Measurements from ENCODE around the gene SNX5. TPM values are rescaled to one million over a fixed set of nuclear protein-coding genes. Genes with fewer than 3 reads are reported as not detected.

SNX5 gene
- total and polyA plus RNA-seq, 2 of the 13 experiments (the other 11 are each of a cell fraction or from before 2014, with no cell fraction given): 664 to 1,040 TPM

- TF ChIP-seq ZNF460 (CRISPR knock-in tag; IDR thresholded peaks at IDR 0.05; ENCODE audit: borderline replicate concordance) (no peak), ETV6 (CRISPR knock-in tag; conservative IDR thresholded peaks at IDR 0.05) (0 out of 2 replicates have a peak, but pooled peaks have one; percentile 60), ZNF644 (CRISPR knock-in tag; IDR thresholded peaks at IDR 0.05; ENCODE audit: low read depth) (no peak), PHB2 (IDR thresholded peaks at IDR 0.05; ENCODE audit: partially characterized antibody) (no peak), KLF6 (CRISPR knock-in tag; IDR thresholded peaks at IDR 0.05) (0 out of 2 replicates have a peak, but pooled peaks have one; percentile 15), AGO1 (IDR thresholded peaks at IDR 0.05; ENCODE audit: low read depth, low read length, poor library complexity, severe bottlenecking) (no peak), ZNF570 (CRISPR knock-in tag; IDR thresholded peaks at IDR 0.05; ENCODE audit: borderline replicate concordance) (no peak), SETDB1 (CRISPR knock-in tag; IDR thresholded peaks at IDR 0.05; ENCODE audit: borderline replicate concordance) (no peak), ZNF792 (CRISPR knock-in tag; IDR thresholded peaks at IDR 0.05) (no peak; the same call in 1 of the 2 replicates), SYNCRIP (IDR thresholded peaks at IDR 0.05; ENCODE audit: insufficient read depth, low read depth, low read length) (no peak), ZBTB7A (CRISPR knock-in tag; IDR thresholded peaks at IDR 0.05) (peak; percentile 72; the same call in 1 of the 2 replicates), SMARCE1 (IDR thresholded peaks at IDR 0.05; ENCODE audit: borderline replicate concordance) (no peak), RBM39 (IDR thresholded peaks at IDR 0.05; ENCODE audit: low read depth, low read length, poor library complexity, severe bottlenecking) (peak; percentile 19), ZNF383 (CRISPR knock-in tag; IDR thresholded peaks at IDR 0.05; ENCODE audit: borderline replicate concordance) (peak; percentile 58; the same call in 1 of the 2 replicates), PTBP1 (IDR thresholded peaks at IDR 0.05; ENCODE audit: low read depth, low read length, poor library complexity, severe bottlenecking) (no peak), ZNF331 (CRISPR knock-in tag; IDR thresholded peaks at IDR 0.05) (peak; percentile 42; the same call in 1 of the 2 replicates), POLR2A (IDR thresholded peaks at IDR 0.05; ENCODE audit: insufficient read depth in 1 of 2, low read depth in 2 of 2, low read length in 2 of 2) (peak; percentile 3 to 65), BCL3 (CRISPR knock-in tag; IDR thresholded peaks at IDR 0.05) (no peak), ZNF296 (CRISPR knock-in tag; conservative IDR thresholded peaks at IDR 0.05) (peak; percentile 4; the same call in 1 of the 2 replicates), ZBTB8A (CRISPR knock-in tag; IDR thresholded peaks at IDR 0.05; ENCODE audit: borderline replicate concordance, low read depth) (0 out of 2 replicates have a peak, but pooled peaks have one; percentile 55), HNRNPL (IDR thresholded peaks at IDR 0.05; ENCODE audit: low read depth, low read length) (no peak), YEATS4 (CRISPR knock-in tag; IDR thresholded peaks at IDR 0.05; ENCODE audit: borderline replicate concordance) (no peak), NONO (IDR thresholded peaks at IDR 0.05) (no peak), NONO (CRISPR knock-in tag; conservative IDR thresholded peaks at IDR 0.05) (peak; percentile 44), FOSL1 (CRISPR knock-in tag; IDR thresholded peaks at IDR 0.05; ENCODE audit: borderline replicate concordance) (no peak), MIXL1 (CRISPR knock-in tag; IDR thresholded peaks at IDR 0.05) (0 out of 2 replicates have a peak, but pooled peaks have one; percentile 26), ATF4 (CRISPR knock-in tag; IDR thresholded peaks at IDR 0.05) (peak in 1 of 2 experiments; percentile 56; a peak in 1 of 4 replicates), ZNF30 (CRISPR knock-in tag; IDR thresholded peaks at IDR 0.05) (no peak), MIER2 (CRISPR knock-in tag; IDR thresholded peaks at IDR 0.05) (no peak), ZNF850 (CRISPR knock-in tag; conservative IDR thresholded peaks at IDR 0.05) (no peak)
These were observed 28.2 kb downstream of the SNX5 start (continued) for GRCh38 chr20:17940224-17940971.
